HG02588 (cell line): ENCODE data around the gene PTPN13.
A peak's percentile ranks its signal among the peaks of the same experiment; 100 is the strongest.
"Not testable (repeated sequence)": the region's sequence is repeated elsewhere in the genome, so short reads cannot be mapped to it uniquely, and the experiment has no call there.

Source experiments
- ATAC-seq: cut with Tn5 transposase; IDR thresholded peaks from one replicate; pipeline ENCODE4 v1.9.1; 2021; ENCODE audit warnings: mild to moderate bottlenecking, moderate library complexity; ENCODE audit not compliant: unreplicated experiment

Gene PTPN13

GRCh38 chr4:86641516-86642090, 47.5 kb downstream of the PTPN13 start:
- ATAC-seq: no peak

- ATAC-seq: no peak
These were observed 50.8 kb downstream of the PTPN13 start for GRCh38 chr4:86644892-86645291.

GRCh38 chr4:86652332-86652932, 58.3 kb downstream of the PTPN13 start:
- ATAC-seq: no peak

- no peak for ATAC-seq
These were observed 59.2 kb downstream of the PTPN13 start for GRCh38 chr4:86653237-86653865.

GRCh38 chr4:86656781-86657180, 62.7 kb downstream of the PTPN13 start:
- not testable (repeated sequence) for ATAC-seq

- no peak for ATAC-seq
These were observed 63.3 kb downstream of the PTPN13 start for GRCh38 chr4:86657382-86657781.

GRCh38 chr4:86657910-86658309, 63.8 kb downstream of the PTPN13 start:
- peak; percentile 67 for ATAC-seq

GRCh38 chr4:86660401-86660800, 66.3 kb downstream of the PTPN13 start:
- ATAC-seq: no peak

- ATAC-seq: no peak
These were observed 66.9 kb downstream of the PTPN13 start for GRCh38 chr4:86661006-86661405.

- no peak for ATAC-seq
These were observed 67.3 kb downstream of the PTPN13 start for GRCh38 chr4:86661418-86661817.

GRCh38 chr4:86664959-86665358, 70.8 kb downstream of the PTPN13 start:
- ATAC-seq: no peak

GRCh38 chr4:86670298-86670697, 76.2 kb downstream of the PTPN13 start:
- no peak for ATAC-seq

GRCh38 chr4:86670756-86671155, 76.6 kb downstream of the PTPN13 start:
- no peak for ATAC-seq

- ATAC-seq: no peak
These were observed 81.4 kb downstream of the PTPN13 start for GRCh38 chr4:86675548-86675947.

- no peak for ATAC-seq
These were observed 84.7 kb downstream of the PTPN13 start for GRCh38 chr4:86678796-86679195.

- ATAC-seq: no peak
These were observed 85.3 kb downstream of the PTPN13 start for GRCh38 chr4:86679441-86679840.

- ATAC-seq: no peak
These were observed 89.1 kb downstream of the PTPN13 start for GRCh38 chr4:86683167-86683566.

GRCh38 chr4:86683983-86684382, 89.9 kb downstream of the PTPN13 start:
- no peak for ATAC-seq

GRCh38 chr4:86685401-86685800, 91.3 kb downstream of the PTPN13 start:
- no peak for ATAC-seq

GRCh38 chr4:86686741-86687140, 92.6 kb downstream of the PTPN13 start:
- no peak for ATAC-seq

GRCh38 chr4:86688026-86688425, 93.9 kb downstream of the PTPN13 start:
- no peak for ATAC-seq

GRCh38 chr4:86704601-86705000, 110.5 kb downstream of the PTPN13 start:
- ATAC-seq: no peak
